Activated naive CD4-positive, alpha-beta T cell treated with anti-CD3 and anti-CD28 coated beads, Interleukin-2, amount 10 ng/mL, durations not matched to agents 5 hours and 36 hours (primary cell): Measurements from ENCODE around the gene OR4K2. TPM values are rescaled to one million over a fixed set of nuclear protein-coding genes. Genes with fewer than 3 reads are reported as not detected.

Experiments used
- total RNA-seq, 2 experiments: library from RNA; stranded (reverse); gene quantifications; one replicate each; pipeline ENCODE4 v1.2.3, GENCODE V29; 2021

OR4K2 gene
- total RNA-seq = not detected

GRCh38 chr14:19874842-19875241 lies at the start of gene OR4K2:
OR4K2 (plus strand) TSS chr14:19875142; CDS start chr14:19876268, 1,126 bp downstream.

GRCh38 chr14:19920021-19920657 lies 45.2 kb downstream of the OR4K2 start, which contains the start of gene OR4K5:
OR4K5 (plus strand) TSS chr14:19920607; CDS start chr14:19920607, 0 bp downstream.

GRCh38 chr14:19930617-19931016 lies 55.7 kb downstream of the OR4K2 start, which contains the start of gene OR4K1:
OR4K1 (plus strand) TSS chr14:19930917; CDS start chr14:19935667, 4,750 bp downstream.

Other genes with a start within 250 kb of the OR4K2 start
- not detected for gene OR11H2, start 161.3 kb upstream of the OR4K2 start, total RNA-seq
- gene OR4Q3, start 131.6 kb upstream of the OR4K2 start, total RNA-seq = not detected
- not detected for gene OR4M1, start 101.6 kb upstream of the OR4K2 start, total RNA-seq
- not detected for gene OR4N2, start 71.4 kb upstream of the OR4K2 start, total RNA-seq
- gene OR4K5, start 45.5 kb downstream of the OR4K2 start, total RNA-seq = not detected
- not detected for gene OR4K1, start 55.8 kb downstream of the OR4K2 start, total RNA-seq
- not detected for gene OR4K15, start 100.4 kb downstream of the OR4K2 start, total RNA-seq
- gene OR4Q2, start 127.0 kb downstream of the OR4K2 start, total RNA-seq = not detected
- not detected for gene OR4K14, start 144.2 kb downstream of the OR4K2 start, total RNA-seq
- gene OR4K13, start 160.9 kb downstream of the OR4K2 start, total RNA-seq = not detected
- gene OR4L1, start 184.9 kb downstream of the OR4K2 start, total RNA-seq = not detected
- not detected for gene OR4K17, start 235.6 kb downstream of the OR4K2 start, total RNA-seq